Sigmoid colon (tissue), 7 donors: ENCODE data around the gene INSIG1. TPM values are rescaled to one million over a fixed set of nuclear protein-coding genes. Genes with fewer than 3 reads are reported as not detected.
A peak's percentile ranks its signal among the peaks of the same experiment; 100 is the strongest.

Experiments
- DNase-seq: peaks from one replicate; pipeline ENCODE4 v3.0.0-alpha.2; 2019
- H3K27ac ChIP-seq, 4 donors: fragments of 200-600 bp; sonication (generic); one replicate each; pipeline ENCODE4 v1.5.1; 2016 to 2019; ENCODE audit warnings: mild to moderate bottlenecking in 1 of 4
- H3K27me3 ChIP-seq, 3 donors: fragments of 200-600 bp; sonication (generic); one replicate each; pipeline ENCODE4 v1.5.1; 2019; ENCODE audit warnings: mild to moderate bottlenecking in 1 of 3
- H3K36me3 ChIP-seq, 4 donors: fragments of 200-600 bp; sonication (generic); one replicate each; pipeline ENCODE4 v1.5.1; 2016 to 2019
- H3K4me1 ChIP-seq, 4 donors: fragments of 200-600 bp; sonication (generic); one replicate each; pipeline ENCODE4 v1.5.1; 2017 to 2019
- H3K4me3 ChIP-seq, 4 donors: fragments of 200-600 bp; sonication (generic); one replicate each; pipeline ENCODE4 v1.5.1; 2017 to 2019; ENCODE audit warnings: mild to moderate bottlenecking in 2 of 4, moderate library complexity in 1 of 4
- H3K9me3 ChIP-seq, 4 donors: fragments of 200-600 bp in 3 of 4; sonication (generic) in 3 of 4; one replicate each; pipeline versions ENCODE4 v1.5.1 to v1.6.1; 2013 to 2019
- EP300 ChIP-seq, 4 donors: sonication (generic); formaldehyde crosslinking; IDR thresholded peaks; one replicate each; pipeline ENCODE4 v1.6.1; 2017; ENCODE audit warnings: antibody characterized with exemption in 4 of 4
- POLR2A ChIP-seq, 2 donors: fragments of 450-650 bp; IDR thresholded peaks; one replicate each; pipeline ENCODE4 v1.6.1; 2016; ENCODE audit warnings: antibody characterized with exemption in 2 of 2, mild to moderate bottlenecking in 2 of 2, moderate library complexity in 2 of 2
- POLR2AphosphoS5 ChIP-seq, 4 donors: sonication (generic); formaldehyde crosslinking; IDR thresholded peaks; one replicate each; pipeline ENCODE4 v1.6.1; 2017; ENCODE audit warnings: antibody characterized with exemption in 4 of 4
- WGBS, 2 donors: extraction: QIAGEN DNeasy Blood & Tissue Kit; methylation state at CpG; one replicate each; pipeline ENCODE4 v1.1.7; 2013; 5-methylcytosine and 5-hydroxymethylcytosine counted together
- intact Hi-C: fragments of 100-400 bp; cut with DNase I; formaldehyde crosslinking; loops from one replicate; pipeline ENCODE4 v1.15.1; 2023
- polyA plus RNA-seq, 3 donors: library from polyadenylated mRNA; stranded (reverse); fragments of 200-250 nt; gene quantifications; one replicate each; pipeline ENCODE4 v1.2.3, GENCODE V29; 2013
- total RNA-seq, 4 donors: library from RNA; depleted of rRNA; stranded (reverse); fragments of >200 nt; gene quantifications; one replicate each; pipeline ENCODE4 v1.1.0, GENCODE V29; 2016
- TF ChIP-seq, protein P1 (sequence below), 4 experiments: fragments of 450-650 bp in 3 of 4; fragments of 200-600 bp in 1 of 4; IDR thresholded peaks; one replicate each; pipeline ENCODE4 v1.5.1; 2016 to 2019; ENCODE audit warnings: antibody characterized with exemption in 4 of 4, mild to moderate bottlenecking in 3 of 4, moderate library complexity in 2 of 4
- donor health status: healthy with polysubstance abuse.
- donor health status: Bipolar disorder and iron deficiency.
- donor health status: healthy.

INSIG1 gene
- total and polyA plus RNA-seq, 7 donors, result 22.2 to 102 (median 39.1) TPM

DNA sequence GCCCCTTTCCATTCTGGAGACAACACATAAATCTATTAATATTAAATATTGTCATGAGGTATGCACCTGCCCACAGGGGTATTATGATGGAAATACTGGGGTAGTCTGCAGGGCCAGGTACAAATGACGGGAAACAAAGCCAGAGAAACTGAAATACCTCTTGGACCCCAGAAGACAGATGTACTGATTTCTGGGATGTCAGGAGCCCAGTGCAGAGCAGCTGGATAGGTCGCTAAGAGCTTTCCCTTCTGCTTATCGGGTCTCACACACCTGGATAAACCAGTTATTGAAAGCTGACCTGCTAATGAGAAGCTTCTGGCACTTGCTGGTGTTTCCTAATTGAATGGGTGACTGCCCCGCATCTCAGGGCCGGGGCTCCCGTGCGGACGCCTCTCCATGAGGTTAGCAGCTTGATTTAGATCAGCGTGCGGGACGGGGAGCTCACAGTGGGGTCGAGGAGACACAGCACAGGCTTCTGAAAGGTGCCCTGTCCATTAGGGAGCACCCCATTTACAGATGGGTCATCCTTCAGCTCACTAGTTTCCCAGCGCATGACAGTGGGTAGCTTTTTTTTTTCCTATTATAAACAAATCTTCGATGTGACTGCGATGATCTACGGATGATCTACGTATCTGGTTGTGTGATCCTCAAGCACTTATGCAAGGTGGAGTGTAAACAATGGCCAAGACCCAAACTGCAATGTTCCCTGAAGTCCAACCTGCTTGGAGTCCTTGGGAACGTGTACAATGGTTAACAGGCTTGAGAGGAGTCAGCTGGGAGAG is 1.5 kb upstream of the INSIG1 start:
- H3K4me3 ChIP-seq, result peak overlapping the region in 3 of 4 donors; percentile 73 to 99 (median 94)
- intact Hi-C loops, result loop anchor here (5.0 to 10.0 kb wide), 3 partner anchors 104 to 369 kb away; partner anchors contain the start of gene RBM33
- TF ChIP-seq EP300 (IDR thresholded peaks at IDR 0.05) (no peak), POLR2A (IDR thresholded peaks at IDR 0.05) (no peak), POLR2AphosphoS5 (IDR thresholded peaks at IDR 0.05) (no peak)
- TF ChIP-seq, protein P1, sequence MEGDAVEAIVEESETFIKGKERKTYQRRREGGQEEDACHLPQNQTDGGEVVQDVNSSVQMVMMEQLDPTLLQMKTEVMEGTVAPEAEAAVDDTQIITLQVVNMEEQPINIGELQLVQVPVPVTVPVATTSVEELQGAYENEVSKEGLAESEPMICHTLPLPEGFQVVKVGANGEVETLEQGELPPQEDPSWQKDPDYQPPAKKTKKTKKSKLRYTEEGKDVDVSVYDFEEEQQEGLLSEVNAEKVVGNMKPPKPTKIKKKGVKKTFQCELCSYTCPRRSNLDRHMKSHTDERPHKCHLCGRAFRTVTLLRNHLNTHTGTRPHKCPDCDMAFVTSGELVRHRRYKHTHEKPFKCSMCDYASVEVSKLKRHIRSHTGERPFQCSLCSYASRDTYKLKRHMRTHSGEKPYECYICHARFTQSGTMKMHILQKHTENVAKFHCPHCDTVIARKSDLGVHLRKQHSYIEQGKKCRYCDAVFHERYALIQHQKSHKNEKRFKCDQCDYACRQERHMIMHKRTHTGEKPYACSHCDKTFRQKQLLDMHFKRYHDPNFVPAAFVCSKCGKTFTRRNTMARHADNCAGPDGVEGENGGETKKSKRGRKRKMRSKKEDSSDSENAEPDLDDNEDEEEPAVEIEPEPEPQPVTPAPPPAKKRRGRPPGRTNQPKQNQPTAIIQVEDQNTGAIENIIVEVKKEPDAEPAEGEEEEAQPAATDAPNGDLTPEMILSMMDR (IDR thresholded peaks at IDR 0.05), result no peak

GRCh38 chr7:155296788-155297516 is 726 bp upstream of the INSIG1 start:
- peaks cover 0 to 33% (median 21%) of the 10 kb centered on the region in 4 donors for H3K4me1 ChIP-seq
- peak; percentile 83 for DNase-seq
- H3K27me3 ChIP-seq, result no peaks in the 10 kb centered on the region
- peaks cover 0 to under 1% (median 0%) of the 10 kb centered on the region in 4 donors for H3K36me3 ChIP-seq
- peak overlapping the region; percentile 82 to 98 (median 94) for H3K27ac ChIP-seq
- intact Hi-C loops, result loop anchor here (5.0 to 10.0 kb wide), 3 partner anchors 105 to 370 kb away; partner anchors contain the start of gene RBM33
- TF ChIP-seq, protein P1 (IDR thresholded peaks at IDR 0.05), result peak in 3 of 4 experiments; percentile 21 to 33 (median 29)
- TF ChIP-seq POLR2A (IDR thresholded peaks at IDR 0.05) (no peak), EP300 (IDR thresholded peaks at IDR 0.05) (no peak), POLR2AphosphoS5 (IDR thresholded peaks at IDR 0.05) (peak in 1 of 4 donors; percentile 53)
- WGBS, 2 donors, result 1% methylated on average over 57 of the region's 57 CpGs
- no peaks in the 10 kb centered on the region for H3K9me3 ChIP-seq
- H3K4me3 ChIP-seq, result peak overlapping the region; percentile 43 to 99 (median 84)

More for the DNA sequence above, 1.5 kb upstream of the INSIG1 start:
- 73 to 83% methylated on average over 18 of the region's 18 CpGs for WGBS, 2 donors
- no peak for DNase-seq
- no peaks in the 10 kb centered on the region for H3K36me3 ChIP-seq
- no peaks in the 10 kb centered on the region for H3K9me3 ChIP-seq
- peaks cover 0 to 33% (median 21%) of the 10 kb centered on the region in 4 donors for H3K4me1 ChIP-seq
- H3K27me3 ChIP-seq, result no peaks in the 10 kb centered on the region
- H3K27ac ChIP-seq, result peak overlapping the region; percentile 82 to 98 (median 94)

- Histone ChIP-seq H3K4me3 (peak overlapping the region; percentile 62 to 99 (median 84)), H3K27ac (peak overlapping the region; percentile 90 to 98 (median 96)), H3K36me3 (peaks cover 0 to 14% (median 6%) of the 10 kb centered on the region in 4 donors), H3K27me3 (no peaks in the 10 kb centered on the region), H3K9me3 (no peaks in the 10 kb centered on the region), H3K4me1 (peaks cover 0 to 33% (median 21%) of the 10 kb centered on the region in 4 donors)
- intact Hi-C loops, result loop anchor here (2.0 to 10.0 kb wide), 5 partner anchors 94 to 371 kb away; partner anchors contain the start of genes PAXIP1 and RBM33
- no peak for DNase-seq
- WGBS, 2 donors, result 1% methylated on average over 34 of the region's 34 CpGs
- TF ChIP-seq POLR2A (IDR thresholded peaks at IDR 0.05), result no peak
- TF ChIP-seq, protein P1 (IDR thresholded peaks at IDR 0.05), result no peak
- no peak for TF ChIP-seq EP300 (IDR thresholded peaks at IDR 0.05)
- no peak for TF ChIP-seq POLR2AphosphoS5 (IDR thresholded peaks at IDR 0.05)
Observed at GRCh38 chr7:155298288-155298833, 683 bp downstream of the INSIG1 start.

- H3K27me3 ChIP-seq, result no peaks in the 10 kb centered on the region
- intact Hi-C loops, result loop anchor here (2.0 to 10.0 kb wide), 5 partner anchors 94 to 372 kb away; partner anchors contain the start of genes PAXIP1 and RBM33
- peak overlapping the region; percentile 90 to 98 (median 96) for H3K27ac ChIP-seq
- peak overlapping the region; percentile 62 to 99 (median 84) for H3K4me3 ChIP-seq
- 0 to 1% methylated on average over 27 of the region's 27 CpGs for WGBS, 2 donors
- DNase-seq, result peak; percentile 97
- TF ChIP-seq EP300 (IDR thresholded peaks at IDR 0.05) (peak in 1 of 4 donors; percentile 73), POLR2AphosphoS5 (IDR thresholded peaks at IDR 0.05) (peak; percentile 22 to 95 (median 72)), POLR2A (IDR thresholded peaks at IDR 0.05) (peak in 1 of 2 donors; percentile 26)
- TF ChIP-seq, protein P1 (IDR thresholded peaks at IDR 0.05), result peak in 1 of 4 experiments; percentile 11
- H3K36me3 ChIP-seq, result peaks cover 0 to 20% (median 6%) of the 10 kb centered on the region in 4 donors
- no peaks in the 10 kb centered on the region for H3K9me3 ChIP-seq
- H3K4me1 ChIP-seq, result peaks cover 0 to 33% (median 21%) of the 10 kb centered on the region in 4 donors
Observed at GRCh38 chr7:155298834-155299534, 1.3 kb downstream of the INSIG1 start.
